ENCODE data around the gene NHLH2.

Gene NHLH2

GRCh38 chr1:115838431-115839028 lies 2.4 kb downstream of the NHLH2 start:
- DNase-seq (ENCODE audit: low read depth, low spot score) = peak; percentile 54

DNA sequence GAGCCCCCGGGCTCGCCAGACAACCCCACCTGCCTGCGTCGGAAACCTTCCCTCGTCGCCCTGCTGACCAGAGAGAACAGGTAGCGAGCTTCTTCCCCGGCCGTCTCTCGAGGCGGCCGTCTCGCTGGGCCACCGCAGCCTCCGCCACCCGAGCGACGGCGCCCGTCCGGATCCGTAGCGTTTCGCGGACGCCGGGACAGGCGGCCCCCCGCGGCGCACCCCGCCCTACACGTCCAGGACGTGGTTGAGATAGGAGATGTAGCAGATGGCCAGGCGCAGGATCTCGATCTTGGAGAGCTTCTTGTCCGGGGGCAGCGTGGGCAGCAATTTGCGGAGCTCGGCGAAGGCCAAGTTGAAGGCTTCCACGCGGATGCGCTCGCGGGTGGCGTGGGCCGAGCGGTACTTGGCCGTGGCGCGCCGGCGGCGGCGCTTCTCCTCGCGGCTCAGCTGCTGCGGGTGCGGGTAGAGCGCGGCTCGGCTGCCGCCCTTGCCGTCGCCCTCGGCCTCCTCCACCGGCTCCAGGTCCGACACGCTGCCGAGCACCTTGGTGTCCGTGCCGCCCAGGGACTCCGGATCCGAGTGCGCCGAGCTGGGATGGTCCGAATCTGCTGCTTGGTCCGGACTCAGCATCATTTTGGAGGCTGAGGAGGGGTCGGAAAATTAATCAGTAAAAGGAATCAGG lies 3.0 kb downstream of the NHLH2 start:
- DNase-seq (ENCODE audit: low read depth, low spot score) = peak; percentile 58

GRCh38 chr1:115837341-115837739 lies 3.6 kb downstream of the NHLH2 start:
- no peak for DNase-seq (ENCODE audit: low read depth, low spot score)

GRCh38 chr1:115833856-115834255 lies 7.1 kb downstream of the NHLH2 start:
- peak; percentile 36 for DNase-seq (ENCODE audit: low read depth, low spot score)

DNA sequence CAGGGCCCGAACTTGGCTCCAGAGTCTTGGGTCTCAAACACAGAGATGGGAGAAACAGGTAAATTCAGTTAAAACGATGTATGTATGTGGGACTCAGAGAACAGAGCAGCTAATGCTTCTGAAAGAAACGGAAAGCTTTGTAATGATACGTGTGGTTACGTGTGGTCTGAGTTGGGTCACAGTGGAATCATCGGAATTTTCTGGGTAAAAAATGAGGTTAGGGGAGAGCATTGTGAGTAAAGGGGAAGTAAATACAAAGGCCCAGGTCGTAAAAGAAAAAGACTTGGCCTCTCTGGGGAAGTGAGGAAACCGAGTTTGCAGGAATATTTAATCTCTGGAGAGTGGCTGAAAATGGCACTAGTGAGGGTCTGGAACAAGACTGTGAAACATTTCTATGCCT lies 8.3 kb downstream of the NHLH2 start:
- DNase-seq (ENCODE audit: low read depth, low spot score) = no peak

GRCh38 chr1:115830963-115831362 lies 10.0 kb downstream of the NHLH2 start:
- DNase-seq (ENCODE audit: low read depth, low spot score) = no peak

GRCh38 chr1:115829947-115830346 lies 11.0 kb downstream of the NHLH2 start:
- DNase-seq (ENCODE audit: low read depth, low spot score) = peak; percentile 82

DNA sequence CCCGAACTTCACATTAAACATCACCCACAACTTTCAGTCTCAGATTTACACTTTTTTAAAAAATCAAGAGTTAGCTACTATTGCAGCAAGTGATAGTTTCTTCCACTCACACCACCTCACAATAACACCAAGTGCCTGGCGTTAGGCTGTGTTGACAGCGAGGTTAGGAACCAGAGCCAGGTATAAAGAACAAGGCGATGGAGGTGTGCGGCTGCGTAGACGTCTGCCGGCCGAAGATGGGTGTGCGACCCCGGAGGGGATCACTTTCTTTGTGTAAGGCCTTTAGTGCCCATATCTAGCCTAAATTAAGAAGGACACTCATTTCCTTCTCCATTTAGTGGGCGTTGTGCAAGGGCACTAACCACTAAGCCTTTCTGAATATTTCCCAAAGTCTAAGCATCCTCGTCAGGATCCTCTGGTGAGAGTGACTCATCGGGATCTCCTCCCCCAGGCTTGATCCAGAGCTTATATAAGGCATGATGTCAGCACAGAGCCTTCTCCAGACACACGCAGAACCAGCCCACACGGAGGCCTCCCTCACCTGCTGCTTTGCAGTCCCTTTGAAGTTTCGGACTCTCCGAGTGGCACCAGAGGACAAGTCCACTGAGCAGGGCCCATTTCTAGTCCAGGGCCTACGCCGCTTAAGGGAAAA lies 11.8 kb downstream of the NHLH2 start:
- DNase-seq (ENCODE audit: low read depth, low spot score) = peak; percentile 74

- peak; percentile 62 for DNase-seq (ENCODE audit: low read depth, low spot score)
These were observed 12.6 kb downstream of the NHLH2 start for GRCh38 chr1:115828101-115829022.

DNA sequence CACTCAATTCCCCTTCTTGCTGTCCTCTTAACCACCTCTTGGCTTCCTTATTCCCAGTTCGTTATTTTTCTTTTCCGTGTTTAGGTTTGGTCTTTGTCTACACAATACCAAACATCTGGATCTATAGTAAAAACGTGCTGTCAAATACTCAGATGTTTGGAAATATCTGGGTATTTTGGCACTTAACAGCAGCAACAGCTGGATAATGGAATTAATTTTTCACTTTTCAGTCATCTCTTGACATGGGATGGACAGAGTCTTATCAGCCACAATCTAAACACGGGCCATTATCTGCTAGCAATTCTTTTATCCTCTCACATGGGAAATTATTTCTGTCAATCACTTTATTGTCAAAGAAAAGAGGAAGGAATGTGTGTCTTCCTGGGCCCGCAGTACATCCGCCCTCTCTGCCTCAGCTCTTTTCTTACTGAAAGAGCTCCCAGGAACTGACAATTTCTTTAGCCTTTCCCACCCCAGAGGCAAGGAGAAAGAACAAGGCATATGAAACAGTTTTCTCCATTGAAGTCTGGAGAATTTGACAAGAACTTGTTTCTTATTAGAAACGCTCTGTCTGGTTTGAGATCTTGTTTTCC lies 13.4 kb downstream of the NHLH2 start:
- no peak for DNase-seq (ENCODE audit: low read depth, low spot score)

DNA sequence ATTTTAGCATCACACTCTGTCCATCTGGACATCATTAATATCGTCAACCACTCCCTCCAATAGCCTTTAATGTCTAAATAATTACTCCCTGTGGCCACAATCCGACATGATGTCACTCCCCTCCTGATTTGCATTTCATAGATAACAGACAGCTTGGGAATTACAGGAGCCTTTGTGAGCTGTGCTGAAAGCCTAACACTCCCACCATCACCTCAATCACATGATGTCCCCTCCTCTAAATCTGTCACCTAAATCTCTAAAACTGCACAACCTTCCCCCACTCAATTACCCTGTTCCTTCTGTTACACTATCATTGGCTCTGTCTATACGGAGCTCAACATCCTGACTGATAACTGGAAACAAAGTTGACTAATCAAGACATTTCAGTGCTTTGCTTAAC lies 14.3 kb downstream of the NHLH2 start:
- no peak for DNase-seq (ENCODE audit: low read depth, low spot score)

- DNase-seq (ENCODE audit: low read depth, low spot score) = no peak
These were observed 18.8 kb downstream of the NHLH2 start for GRCh38 chr1:115822117-115822516.

DNA sequence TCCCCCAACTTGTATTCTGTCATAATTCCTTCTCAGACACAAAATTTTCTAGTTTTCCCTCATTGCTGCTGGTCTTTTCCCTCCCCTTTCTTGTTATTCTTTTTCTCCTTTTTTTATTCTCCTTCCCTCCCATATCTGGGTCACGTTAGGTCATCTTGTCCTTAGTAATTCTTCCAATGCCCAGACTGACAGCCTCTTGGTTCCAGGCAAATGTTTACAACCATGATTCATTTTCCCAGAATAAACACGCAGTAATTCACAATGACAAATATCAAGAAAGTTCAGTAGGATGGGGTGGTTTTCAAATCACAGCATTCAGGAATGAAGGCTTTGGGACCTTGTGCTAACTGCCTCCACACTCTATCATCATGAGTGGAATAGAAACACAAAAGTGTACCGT lies 25.2 kb downstream of the NHLH2 start:
- DNase-seq (ENCODE audit: low read depth, low spot score) = no peak

- DNase-seq (ENCODE audit: low read depth, low spot score) = no peak
These were observed 26.1 kb downstream of the NHLH2 start for GRCh38 chr1:115814685-115815398.

DNA sequence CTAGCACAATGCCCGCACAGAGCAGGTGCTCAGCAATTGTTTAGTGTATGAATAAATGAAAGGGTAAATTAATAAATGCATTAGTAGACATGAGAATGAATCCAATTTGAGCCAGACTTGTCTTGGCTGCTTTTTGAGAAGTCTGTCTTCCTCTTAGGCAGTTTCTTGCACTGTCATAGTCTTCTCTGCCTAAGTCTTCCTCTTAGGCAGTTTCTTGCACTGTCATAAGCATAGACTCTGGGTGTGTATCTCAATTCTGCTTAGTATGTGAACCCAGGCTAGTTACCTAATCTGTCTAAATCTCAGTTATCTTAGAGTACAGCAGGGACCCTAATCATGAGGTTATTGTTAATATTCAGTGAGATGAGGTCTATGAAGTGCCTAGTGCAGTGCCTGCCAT lies 27.2 kb downstream of the NHLH2 start:
- no peak for DNase-seq (ENCODE audit: low read depth, low spot score)

- peak; percentile 64 for DNase-seq (ENCODE audit: low read depth, low spot score)
These were observed 29.6 kb downstream of the NHLH2 start for GRCh38 chr1:115811140-115811828.

GRCh38 chr1:115810609-115811008 lies 30.3 kb downstream of the NHLH2 start:
- no peak for DNase-seq (ENCODE audit: low read depth, low spot score)

- no peak for DNase-seq (ENCODE audit: low read depth, low spot score)
These were observed 31.1 kb downstream of the NHLH2 start for GRCh38 chr1:115809847-115810246.

- no peak for DNase-seq (ENCODE audit: low read depth, low spot score)
These were observed 31.9 kb downstream of the NHLH2 start for GRCh38 chr1:115809076-115809475.

- peak; percentile 30 for DNase-seq (ENCODE audit: low read depth, low spot score)
These were observed 33.2 kb downstream of the NHLH2 start for GRCh38 chr1:115807723-115808122.
